ENCODE results near the gene EVL.

EVL gene

DNA sequence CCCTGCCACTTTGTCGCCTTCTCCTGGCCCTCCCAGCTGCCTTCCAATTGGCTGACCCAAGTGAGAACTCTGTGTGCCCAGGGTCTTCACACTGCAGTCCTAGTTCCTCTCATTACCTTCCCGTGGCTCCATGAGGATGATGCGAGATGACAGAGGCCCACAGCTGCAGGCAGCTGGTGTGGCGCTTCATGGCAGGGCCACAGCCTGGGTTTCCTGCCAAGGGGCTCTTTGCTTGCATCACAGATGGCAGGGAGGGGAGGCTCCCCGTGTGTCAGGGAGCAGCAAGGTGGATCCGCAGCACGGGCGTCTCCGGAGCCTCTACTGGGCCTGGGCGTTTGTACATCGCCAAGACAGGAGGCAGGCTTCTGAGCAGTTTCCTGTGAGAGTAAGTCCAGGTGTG is 65.3 kb downstream of the EVL start:
- TF ChIP-seq, protein P1, sequence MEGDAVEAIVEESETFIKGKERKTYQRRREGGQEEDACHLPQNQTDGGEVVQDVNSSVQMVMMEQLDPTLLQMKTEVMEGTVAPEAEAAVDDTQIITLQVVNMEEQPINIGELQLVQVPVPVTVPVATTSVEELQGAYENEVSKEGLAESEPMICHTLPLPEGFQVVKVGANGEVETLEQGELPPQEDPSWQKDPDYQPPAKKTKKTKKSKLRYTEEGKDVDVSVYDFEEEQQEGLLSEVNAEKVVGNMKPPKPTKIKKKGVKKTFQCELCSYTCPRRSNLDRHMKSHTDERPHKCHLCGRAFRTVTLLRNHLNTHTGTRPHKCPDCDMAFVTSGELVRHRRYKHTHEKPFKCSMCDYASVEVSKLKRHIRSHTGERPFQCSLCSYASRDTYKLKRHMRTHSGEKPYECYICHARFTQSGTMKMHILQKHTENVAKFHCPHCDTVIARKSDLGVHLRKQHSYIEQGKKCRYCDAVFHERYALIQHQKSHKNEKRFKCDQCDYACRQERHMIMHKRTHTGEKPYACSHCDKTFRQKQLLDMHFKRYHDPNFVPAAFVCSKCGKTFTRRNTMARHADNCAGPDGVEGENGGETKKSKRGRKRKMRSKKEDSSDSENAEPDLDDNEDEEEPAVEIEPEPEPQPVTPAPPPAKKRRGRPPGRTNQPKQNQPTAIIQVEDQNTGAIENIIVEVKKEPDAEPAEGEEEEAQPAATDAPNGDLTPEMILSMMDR (IDR thresholded peaks at IDR 0.05; ENCODE audit: insufficient read depth, missing control alignments): no peak
- DNase-seq (ENCODE audit: insufficient read length, low spot score): no peak
- no peak for FAIRE-seq

- TF ChIP-seq, protein P1 (IDR thresholded peaks at IDR 0.05; ENCODE audit: insufficient read depth, missing control alignments): no peak
- no peak for FAIRE-seq
- DNase-seq (ENCODE audit: insufficient read length, low spot score): no peak
Observed at GRCh38 chr14:100131181-100131580, 66.0 kb downstream of the EVL start.

DNA sequence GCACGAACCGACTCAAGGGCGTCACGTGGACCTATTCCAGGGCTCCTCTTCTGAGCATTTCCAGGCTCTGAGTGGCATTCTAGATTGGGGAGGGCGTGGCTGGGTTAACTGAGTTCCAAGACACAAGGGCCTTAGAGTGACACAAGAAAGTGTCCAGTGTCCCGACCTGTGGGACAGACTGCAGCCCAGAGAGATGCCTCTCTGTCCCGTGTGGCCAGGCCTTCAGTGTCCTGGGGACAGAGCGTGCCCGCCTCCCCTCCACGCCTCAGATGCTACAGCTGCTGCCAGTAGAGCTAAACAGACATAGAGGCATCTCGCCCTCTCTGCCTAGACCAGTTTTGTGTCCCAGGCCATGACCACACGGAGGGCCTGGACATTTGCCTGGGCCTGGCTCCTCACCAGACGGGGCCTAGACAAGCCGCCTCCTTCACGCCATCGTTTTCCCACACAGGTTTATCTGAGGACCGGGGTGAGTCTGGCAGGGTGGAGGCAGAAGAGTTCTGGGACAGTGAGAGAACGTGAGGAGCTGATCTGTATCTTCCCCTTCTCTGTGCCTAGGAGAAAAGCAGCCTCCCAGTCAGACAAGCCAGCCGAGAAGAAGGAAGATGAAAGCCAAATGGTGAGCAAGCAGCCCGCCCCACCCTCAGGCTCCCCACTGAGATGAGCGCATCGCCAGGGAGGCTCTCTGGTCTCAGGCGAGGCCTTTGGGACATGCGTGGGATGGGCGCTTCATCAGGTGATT is 67.1 kb downstream of the EVL start:
- TF ChIP-seq, protein P1 (IDR thresholded peaks at IDR 0.05; ENCODE audit: insufficient read depth, missing control alignments): no peak

GRCh38 chr14:100132903-100133510 is 67.8 kb downstream of the EVL start:
- no peak for FAIRE-seq
- TF ChIP-seq, protein P1 (IDR thresholded peaks at IDR 0.05; ENCODE audit: insufficient read depth, missing control alignments): no peak
- DNase-seq (ENCODE audit: insufficient read length, low spot score): no peak

More for the DNA sequence above, 67.1 kb downstream of the EVL start:
- FAIRE-seq (no peak), DNase-seq (ENCODE audit: insufficient read length, low spot score) (no peak)

DNA sequence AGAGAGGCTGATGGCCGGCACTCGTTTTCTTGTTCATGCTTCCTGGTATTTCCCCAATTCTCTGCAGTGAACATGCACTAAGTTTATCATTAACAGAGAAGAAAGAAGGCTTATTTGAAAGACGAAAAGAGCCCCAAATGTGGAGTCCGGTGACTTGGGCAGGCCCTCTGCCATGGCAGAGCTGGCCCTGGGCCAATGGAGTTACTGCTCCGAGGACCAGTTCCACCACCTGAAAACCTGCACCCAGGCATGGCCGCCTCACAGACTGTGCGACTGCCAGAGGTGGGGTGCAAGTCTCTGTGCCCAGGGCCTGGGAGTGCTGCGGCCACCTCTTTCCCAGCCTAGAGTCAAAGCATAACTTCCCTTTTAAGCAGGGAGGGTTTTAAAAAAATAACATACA is 69.4 kb downstream of the EVL start:
- FAIRE-seq (no peak), DNase-seq (ENCODE audit: insufficient read length, low spot score) (no peak)
- TF ChIP-seq, protein P1 (IDR thresholded peaks at IDR 0.05; ENCODE audit: insufficient read depth, missing control alignments): no peak

DNA sequence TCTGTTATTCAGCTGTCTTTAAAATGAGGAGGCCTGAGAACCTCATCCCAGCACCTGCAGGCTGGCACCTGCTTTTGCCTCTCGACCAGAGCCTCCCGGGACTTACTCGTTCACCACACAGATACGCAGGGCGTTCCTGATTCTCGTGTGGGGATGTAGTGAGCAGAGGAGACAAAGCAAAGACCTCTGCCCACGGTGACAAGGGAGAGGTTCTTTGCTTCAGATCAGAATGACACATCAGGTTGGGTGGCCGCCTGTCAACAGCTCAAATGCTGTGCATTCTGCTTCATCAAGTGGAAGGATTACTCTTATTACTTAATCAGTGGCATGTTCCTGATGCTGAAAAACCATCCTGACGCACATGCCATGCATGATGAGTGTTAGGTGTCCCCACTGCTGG is 69.9 kb downstream of the EVL start:
- TF ChIP-seq, protein P1 (IDR thresholded peaks at IDR 0.05; ENCODE audit: insufficient read depth, missing control alignments): no peak
- FAIRE-seq (no peak), DNase-seq (ENCODE audit: insufficient read length, low spot score) (no peak)

DNA sequence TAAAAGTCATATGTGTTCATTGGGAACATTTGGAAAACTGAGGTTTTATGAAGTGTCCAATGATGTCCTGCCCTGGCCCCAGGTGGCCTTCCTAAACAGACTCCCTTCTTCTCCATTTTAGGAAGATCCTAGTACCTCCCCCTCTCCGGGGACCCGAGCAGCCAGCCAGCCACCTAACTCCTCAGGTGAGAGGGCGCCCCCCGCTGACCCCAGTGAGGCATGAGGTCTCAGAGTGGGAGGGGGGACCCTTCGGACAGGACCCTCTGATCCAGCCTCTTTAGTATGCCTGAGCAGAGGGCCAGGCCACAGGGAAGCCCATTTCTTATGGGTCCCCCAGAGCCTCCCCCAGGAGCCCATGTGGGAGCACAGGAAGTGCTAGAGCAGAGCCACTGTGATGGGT is 70.6 kb downstream of the EVL start:
- FAIRE-seq (no peak), DNase-seq (ENCODE audit: insufficient read length, low spot score) (no peak)
- TF ChIP-seq, protein P1 (IDR thresholded peaks at IDR 0.05; ENCODE audit: insufficient read depth, missing control alignments): no peak

Measured in D721Med (cell line).